DND-41 (cell line): ENCODE measurements around the gene MAN2B1.

Experiments
- CTCF ChIP-seq: IDR thresholded peaks from 2 replicates; pipeline ENCODE4 v1.5.1; 2012; ENCODE audit warnings: borderline replicate concordance, low read length, moderate library complexity, mild to moderate bottlenecking; ENCODE audit not compliant: poor library complexity, severe bottlenecking; ENCODE audit errors: extremely low read depth
- EZH2 ChIP-seq: IDR thresholded peaks from 3 replicates; pipeline ENCODE4 v1.6.1; 2012; ENCODE audit warnings: borderline replicate concordance, low read depth, mild to moderate bottlenecking, moderate library complexity, low read length, inconsistent platforms; ENCODE audit not compliant: severe bottlenecking

GRCh38 chr19:12708641-12709040 lies 42.1 kb upstream of the MAN2B1 start:
- TF ChIP-seq CTCF: no peak
- no peak for TF ChIP-seq EZH2
